Keratinocyte (primary cell): Measurements from ENCODE around the gene NCAPH2. TPM values are rescaled to one million over a fixed set of nuclear protein-coding genes. Genes with fewer than 3 reads are reported as not detected.

Experiments used
- DNase-seq: peaks from one replicate; pipeline ENCODE4 v3.0.0-alpha.2; 2011; ENCODE audit warnings: low read depth, missing footprints, low spot score
- FAIRE-seq: peaks from 2 replicates; lab custom pipeline; 2011; peaks lifted over from hg19 to GRCh38; lab: Jason Lieb, UNC
- H2AFZ ChIP-seq: 2 replicates; pipeline ENCODE4 v1.6.0; 2012; ENCODE audit warnings: low read length, control low read depth, inconsistent platforms; ENCODE audit not compliant: control insufficient read depth
- H3K27ac ChIP-seq: 2 replicates; pipeline ENCODE4 v1.5.1; 2011; ENCODE audit warnings: low read length; ENCODE audit not compliant: control insufficient read depth, insufficient read depth
- H3K27me3 ChIP-seq: 3 replicates; pipeline ENCODE4 v1.6.0; 2011; ENCODE audit warnings: low read length; ENCODE audit not compliant: control insufficient read depth, insufficient read depth; ENCODE audit errors: extremely low read depth
- H3K36me3 ChIP-seq, 2 experiments: 2 replicates in 1 of 2; 3 replicates in 1 of 2; pipeline ENCODE4 v1.5.1; 2011; ENCODE audit warnings: low read length in 2 of 2, mild to moderate bottlenecking in 1 of 2; ENCODE audit not compliant: control insufficient read depth in 2 of 2, insufficient read depth in 2 of 2; ENCODE audit errors: extremely low read depth in 1 of 2
- H3K4me1 ChIP-seq: 3 replicates; pipeline ENCODE4 v1.5.1; 2011; ENCODE audit warnings: low read length; ENCODE audit not compliant: control insufficient read depth, insufficient read depth; ENCODE audit errors: extremely low read depth
- H3K4me2 ChIP-seq: 3 replicates; pipeline ENCODE4 v1.6.0; 2011; ENCODE audit warnings: low read depth, low read length; ENCODE audit not compliant: control insufficient read depth, insufficient read depth; ENCODE audit errors: extremely low read depth
- H3K4me3 ChIP-seq, 3 experiments: fragments of 200-600 bp in 1 of 3; sonication (generic) in 1 of 3; 2 replicates in 2 of 3; 3 replicates in 1 of 3; pipeline ENCODE4 v1.5.1; 2011 to 2016; ENCODE audit warnings: low read length in 3 of 3, mild to moderate bottlenecking in 3 of 3, control low read depth in 2 of 3, inconsistent platforms in 1 of 3, low read depth in 1 of 3, mixed read lengths in 1 of 3, mixed run types in 1 of 3, moderate library complexity in 1 of 3; ENCODE audit not compliant: control insufficient read depth in 2 of 3, insufficient read depth in 2 of 3; ENCODE audit errors: extremely low read depth in 1 of 3
- H3K79me2 ChIP-seq: 2 replicates; pipeline ENCODE4 v1.6.0; 2012; ENCODE audit warnings: low read length; ENCODE audit not compliant: control insufficient read depth, insufficient read depth
- H3K9ac ChIP-seq: 3 replicates; pipeline ENCODE4 v1.6.0; 2011; ENCODE audit warnings: low read length; ENCODE audit not compliant: control insufficient read depth, insufficient read depth; ENCODE audit errors: extremely low read depth
- H3K9me1 ChIP-seq: 3 replicates; pipeline ENCODE4 v1.6.0; 2011; ENCODE audit warnings: low read length; ENCODE audit not compliant: control insufficient read depth, insufficient read depth; ENCODE audit errors: extremely low read depth
- H3K9me3 ChIP-seq: 2 replicates; pipeline ENCODE4 v1.5.1; 2012; ENCODE audit warnings: low read depth, low read length; ENCODE audit not compliant: control insufficient read depth
- H4K20me1 ChIP-seq: 3 replicates; pipeline ENCODE4 v1.6.0; 2011; ENCODE audit warnings: low read length; ENCODE audit not compliant: control insufficient read depth, insufficient read depth; ENCODE audit errors: extremely low read depth
- CTCF ChIP-seq, 3 experiments: IDR thresholded peaks in 1 of 3; conservative IDR thresholded peaks in 1 of 3; optimal IDR thresholded peaks in 1 of 3; 2 replicates in 2 of 3; 3 replicates in 1 of 3; pipeline versions ENCODE3 to v1.5.1; 2011; ENCODE audit warnings: low read length in 3 of 3, mild to moderate bottlenecking in 3 of 3, moderate library complexity in 2 of 3, control low read depth in 1 of 3, inconsistent platforms in 1 of 3; ENCODE audit not compliant: insufficient read depth in 2 of 3; ENCODE audit errors: extremely low read depth in 1 of 3
- EZH2 ChIP-seq: IDR thresholded peaks from one replicate; pipeline ENCODE4 v1.6.1; 2012; ENCODE audit warnings: inconsistent platforms, mild to moderate bottlenecking, low read length, moderate library complexity
- dilution Hi-C: fragments of 300-500 bp; cut with MboI; formaldehyde crosslinking; loops from one replicate; pipeline ENCODE4 v1.7.0; 2020; ENCODE audit warnings: low sequenced_read_pairs; ENCODE audit not compliant: extremely low pct_ligation_motif_present
- polyA plus RNA-seq, 5 experiments: library from polyadenylated mRNA; depleted of rRNA in 3 of 5; stranded (reverse) in 3 of 5; stranded (forward) in 1 of 5; unstranded in 1 of 5; fragments of >200 nt; gene quantifications; 1 replicate in 1 of 5; 2 replicates in 3 of 5; 3 replicates in 1 of 5; pipeline versions ENCODE4 v1.2.1 to v1.2.3, GENCODE V29; 2011 to 2012; ENCODE audit warnings: missing spikeins in 2 of 5, low read depth in 1 of 5, low replicate concordance in 1 of 5

NCAPH2 gene
- polyA plus RNA-seq, 1 donor (not counting 4 experiments of a cell fraction or from before 2014, with no cell fraction given), result 11.4 TPM

- peak; percentile 58 for FAIRE-seq
- Histone ChIP-seq H3K9ac (no peak overlapping the region), H3K4me1 (peaks cover 63% of the 10 kb centered on the region)
These were observed 34.9 kb upstream of the NCAPH2 start for GRCh38 chr22:50473088-50473487.

GRCh38 chr22:50473855-50474671, 34.0 kb upstream of the NCAPH2 start:
- no peak overlapping the region for H2AFZ ChIP-seq
- H3K4me3 ChIP-seq, result peak overlapping the region; percentile 62 to 85 (median 80)
- peaks cover 16% of the 10 kb centered on the region for H3K9me1 ChIP-seq
- peaks cover 1 to 16% of the 10 kb centered on the region in 2 experiments for H3K36me3 ChIP-seq
- H3K9ac ChIP-seq, result peak overlapping the region; percentile 78
- H3K4me1 ChIP-seq, result peaks cover 62% of the 10 kb centered on the region
- no peaks in the 10 kb centered on the region for H3K27me3 ChIP-seq
- H3K27ac ChIP-seq, result peak overlapping the region; percentile 49
- H4K20me1 ChIP-seq, result peaks cover 36% of the 10 kb centered on the region
- H3K79me2 ChIP-seq, result peaks cover 49% of the 10 kb centered on the region
- dilution Hi-C loops, result no loop called here
- peak; percentile 53 for FAIRE-seq
- TF ChIP-seq EZH2 (no peak), CTCF (optimal IDR thresholded peaks at IDR 0.05 in 1 of 3, IDR thresholded peaks at IDR 0.05 in 1 of 3, conservative IDR thresholded peaks at IDR 0.05 in 1 of 3; ENCODE audit: extremely low read depth in 1 of 3, insufficient read depth in 2 of 3, low read length in 3 of 3) (no peak)
- peak overlapping the region; percentile 96 for H3K4me2 ChIP-seq
- DNase-seq, result no peak
- no peaks in the 10 kb centered on the region for H3K9me3 ChIP-seq

More at GRCh38 chr22:50473088-50473487, 34.9 kb upstream of the NCAPH2 start:
- DNase-seq, result no peak
- TF ChIP-seq EZH2 (no peak), CTCF (optimal IDR thresholded peaks at IDR 0.05 in 1 of 3, IDR thresholded peaks at IDR 0.05 in 1 of 3, conservative IDR thresholded peaks at IDR 0.05 in 1 of 3; ENCODE audit: extremely low read depth in 1 of 3, insufficient read depth in 2 of 3, low read length in 3 of 3) (peak; percentile 37 to 79 (median 66))
- H3K9me1 ChIP-seq, result peaks cover 17% of the 10 kb centered on the region
- H3K79me2 ChIP-seq, result peaks cover 56% of the 10 kb centered on the region
- H3K36me3 ChIP-seq, result peaks cover 1 to 16% of the 10 kb centered on the region in 2 experiments
- H3K9me3 ChIP-seq, result no peaks in the 10 kb centered on the region
- dilution Hi-C loops, result no loop called here
- H3K4me2 ChIP-seq, result peak overlapping the region; percentile 96
- no peak overlapping the region for H3K27ac ChIP-seq
- no peak overlapping the region for H2AFZ ChIP-seq
- no peaks in the 10 kb centered on the region for H3K27me3 ChIP-seq
- peaks cover 41% of the 10 kb centered on the region for H4K20me1 ChIP-seq
- H3K4me3 ChIP-seq, result peak overlapping the region in 1 of 3 experiments; percentile 80
